Activated CD4-positive, alpha-beta T cell treated with anti-CD3 and anti-CD28 coated beads for 36 hours (primary cell): ENCODE results near the gene METTL16. TPM values are rescaled to one million over a fixed set of nuclear protein-coding genes. Genes with fewer than 3 reads are reported as not detected.
A peak's percentile ranks its signal among the peaks of the same experiment; 100 is the strongest.

Source experiments
- ATAC-seq: fragments of 200-7000 bp; cut with Tn5 transposase; one replicate; pipeline ENCODE4 v1.10.0; 2021; ENCODE audit warnings: mild to moderate bottlenecking, moderate library complexity
- CTCF ChIA-PET: fragments of 350-600 bp; sonication (Branson Sonifier 250); formaldehyde crosslinking; loops from one replicate; lab custom pipeline; 2021; ENCODE audit warnings: antibody characterized with exemption; lab: Charles Lee
- POLR2A ChIA-PET: fragments of 350-600 bp; sonication (Branson Sonifier 250); formaldehyde crosslinking; loops from one replicate; lab custom pipeline; 2021; ENCODE audit warnings: antibody characterized with exemption, inconsistent platforms; lab: Charles Lee
- DNase-seq: peaks from one replicate; pipeline ENCODE4 v3.0.0-alpha.2; 2020
- H3K27ac Mint-ChIP-seq: one replicate; pipeline ENCODE4 v1.8.0; 2021; ENCODE audit warnings: mixed read lengths
- H3K27me3 Mint-ChIP-seq: one replicate; pipeline ENCODE4 v1.8.0; 2021; ENCODE audit warnings: mixed read lengths
- H3K36me3 Mint-ChIP-seq: one replicate; pipeline ENCODE4 v1.8.0; 2021; ENCODE audit warnings: low read depth, mixed read lengths
- H3K4me1 Mint-ChIP-seq: one replicate; pipeline ENCODE4 v1.8.0; 2021; ENCODE audit warnings: mixed read lengths
- H3K4me3 Mint-ChIP-seq: one replicate; pipeline ENCODE4 v1.8.0; 2021; ENCODE audit warnings: mild to moderate bottlenecking, moderate library complexity, mixed read lengths
- H3K9me3 Mint-ChIP-seq: one replicate; pipeline ENCODE4 v1.8.0; 2021; ENCODE audit warnings: low read depth, mixed read lengths
- intact Hi-C, 2 experiments: fragments of 100-400 bp; cut with DNase I in 1 of 2; cut with micrococcal nuclease in 1 of 2; formaldehyde crosslinking; loops; one replicate each; pipeline versions ENCODE4 v1.14.2 to v1.15.1; 2022 to 2024; cut with DNase I, micrococcal nuclease
- total RNA-seq, 2 experiments: library from RNA; stranded (reverse); gene quantifications; one replicate each; pipeline ENCODE4 v1.2.3, GENCODE V29; 2021

Gene METTL16
- total RNA-seq, 2 experiments from 2014 or later: 50.1 to 61.6 TPM

DNA sequence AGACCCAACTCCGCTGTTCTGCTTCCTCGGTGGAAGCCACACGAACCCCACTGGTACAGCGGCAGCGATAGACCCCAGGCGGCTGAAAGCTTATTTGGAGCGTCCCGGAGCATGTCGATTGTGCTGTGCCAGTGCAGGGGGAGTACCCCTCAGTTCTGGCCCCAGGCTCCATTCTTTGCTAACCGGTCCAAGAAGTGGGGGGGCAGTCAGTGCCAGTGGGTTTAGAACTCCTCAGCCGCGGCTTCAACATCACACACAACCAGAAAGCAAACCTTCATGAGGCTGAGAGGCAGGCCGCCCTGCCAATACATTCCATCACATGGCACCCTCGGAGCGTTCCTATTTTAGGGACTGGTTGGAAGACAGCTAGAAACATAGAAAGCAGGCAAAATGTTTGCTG lies 109.1 kb downstream of the METTL16 start:
- H3K4me3 Mint-ChIP-seq: peak overlapping the region; percentile 88

DNA sequence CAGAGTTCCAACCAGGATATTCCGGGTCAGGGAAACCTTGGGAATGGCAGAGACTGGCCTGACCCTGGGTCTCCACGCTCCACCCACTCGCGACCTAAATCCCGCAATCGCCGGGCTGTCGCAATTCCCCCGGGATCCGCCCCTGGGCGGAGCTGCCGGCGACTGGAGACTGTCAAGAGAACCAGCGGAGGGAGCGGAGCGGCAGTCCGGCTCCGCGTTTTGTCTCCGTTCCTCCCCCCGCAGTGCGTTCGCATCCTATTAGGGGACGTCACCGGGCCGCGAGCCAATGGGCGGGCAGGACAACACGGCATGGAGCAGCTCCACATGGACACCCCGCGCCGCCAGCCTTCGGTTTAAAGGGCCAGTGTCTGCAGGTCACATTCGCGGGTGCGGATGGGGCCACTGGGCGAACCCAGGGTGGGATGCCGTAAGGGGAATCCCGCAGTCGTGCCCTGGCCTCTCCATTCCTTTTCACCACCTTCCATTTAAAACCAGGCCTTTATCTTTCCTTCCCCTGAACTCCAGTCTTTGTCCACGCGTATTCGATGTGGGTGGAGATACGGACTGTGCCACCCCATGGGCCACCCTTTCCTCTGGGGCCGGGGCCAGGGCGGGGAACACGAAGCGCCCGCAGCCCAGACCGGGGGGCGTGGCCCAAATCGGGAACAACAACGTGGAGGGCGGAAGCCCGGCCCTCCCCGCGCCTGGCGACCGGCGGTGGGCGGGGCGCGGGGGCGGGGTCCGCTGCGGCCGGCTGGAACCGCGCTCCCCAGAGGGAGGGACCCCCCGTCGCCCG lies 110.1 kb downstream of the METTL16 start:
- ChIA-PET POLR2A (interaction anchor here (0.7 to 3.4 kb wide), 5 partner anchors 10 to 99 kb away, joined by 3 to 36 read pairs (median 5); partner anchors contain the start of gene TSR1), CTCF (interaction anchor here (0.5 to 5.3 kb wide), 8 partner anchors 9 to 384 kb away, joined by 3 to 44 read pairs (median 3); partner anchors contain the start of gene DPH1)
- Mint-ChIP-seq H3K27me3 (no peaks in the 10 kb centered on the region), H3K36me3 (no peaks in the 10 kb centered on the region), H3K27ac (peak overlapping the region; percentile 99), H3K9me3 (no peaks in the 10 kb centered on the region), H3K4me3 (peak overlapping the region; percentile 88), H3K4me1 (peaks cover 43% of the 10 kb centered on the region)
- peak; percentile 59 for ATAC-seq
- peak; percentile 100 for DNase-seq
- intact Hi-C loops: loop anchor here (1.0 to 5.0 kb wide), 14 partner anchors 9 to 1966 kb away; partner anchors contain the start of genes TSR1 (in 2 of the 2), CLUH (in 1 of the 2), CRK (in 1 of the 2) and CYB5D2 (in 1 of the 2)

More for the DNA sequence above, 109.1 kb downstream of the METTL16 start:
- Mint-ChIP-seq H3K27me3 (no peaks in the 10 kb centered on the region), H3K4me1 (peaks cover 44% of the 10 kb centered on the region), H3K36me3 (no peaks in the 10 kb centered on the region), H3K27ac (peak overlapping the region; percentile 42), H3K9me3 (no peaks in the 10 kb centered on the region)
- ATAC-seq (no peak), DNase-seq (no peak)
- POLR2A ChIA-PET: interaction anchor here (1.3 to 3.4 kb wide), 2 partner anchors 10 to 20 kb away, joined by 5 to 36 read pairs; no protein-coding TSS in a partner anchor
- CTCF ChIA-PET: interaction anchor here (0.6 to 5.3 kb wide), 6 partner anchors 10 to 26 kb away, joined by 3 to 44 read pairs (median 6); no protein-coding TSS in a partner anchor
- intact Hi-C loops: loop anchor here (5.0 kb wide), 2 partner anchors 355 to 1965 kb away; partner anchors contain the start of gene UBE2G1 (in 1 of the 2)

DNA sequence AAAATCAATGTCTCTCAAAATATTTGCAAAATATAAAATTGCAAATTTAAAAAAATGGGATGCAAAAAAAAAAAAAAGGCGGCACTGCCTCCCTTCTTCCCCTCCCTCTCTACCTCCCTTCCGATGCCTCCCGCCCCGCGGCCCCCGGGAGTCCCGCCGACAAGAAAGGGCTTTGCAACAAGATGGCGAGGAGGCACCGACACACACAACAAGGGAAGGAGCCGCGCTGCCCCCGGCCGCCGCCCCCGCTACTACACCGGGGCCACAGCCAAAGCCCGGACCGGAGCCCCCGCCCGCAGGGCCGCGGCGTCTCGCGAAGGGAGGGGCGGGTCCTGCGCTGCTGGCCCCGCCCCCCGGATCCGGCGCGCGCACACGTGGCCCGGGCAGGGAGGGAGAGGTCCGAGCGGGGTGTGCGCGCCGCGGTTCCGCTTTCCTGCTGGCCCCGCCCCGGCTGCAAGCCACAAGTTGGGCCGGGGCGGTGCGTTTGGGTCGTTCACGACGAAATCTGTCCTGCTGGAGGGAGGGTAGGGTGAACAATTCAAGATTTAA lies 110.7 kb downstream of the METTL16 start, which contains the start of gene MNT:
Gene MNT (minus strand): TSS at position 184 of the 549 bp plus-strand sequence. CDS start 348 bp downstream, outside the sequence.
- peak; percentile 47 for ATAC-seq
- Mint-ChIP-seq H3K9me3 (no peaks in the 10 kb centered on the region), H3K27me3 (no peaks in the 10 kb centered on the region), H3K4me3 (peak within 1 kb of the TSS; percentile 88), H3K27ac (peak within 1 kb of the TSS; percentile 99), H3K4me1 (peaks cover 46% of the 10 kb centered on the region), H3K36me3 (no peaks in the 10 kb centered on the region)
- POLR2A ChIA-PET: interaction anchor here (0.9 to 3.4 kb wide), 3 partner anchors 9 to 99 kb away, joined by 3 to 36 read pairs (median 5); no protein-coding TSS in a partner anchor
- CTCF ChIA-PET: interaction anchor here (0.5 to 5.3 kb wide), 5 partner anchors 9 to 371 kb away, joined by 3 to 44 read pairs (median 9); partner anchors contain the start of gene DPH1
- DNase-seq: peak; percentile 97
- intact Hi-C loops: loop anchor here (1.0 to 5.0 kb wide), 15 partner anchors 9 to 1966 kb away; partner anchors contain the start of genes TSR1 (in 2 of the 2), CLUH (in 1 of the 2), CRK (in 1 of the 2) and CYB5D2 (in 1 of the 2)

DNA sequence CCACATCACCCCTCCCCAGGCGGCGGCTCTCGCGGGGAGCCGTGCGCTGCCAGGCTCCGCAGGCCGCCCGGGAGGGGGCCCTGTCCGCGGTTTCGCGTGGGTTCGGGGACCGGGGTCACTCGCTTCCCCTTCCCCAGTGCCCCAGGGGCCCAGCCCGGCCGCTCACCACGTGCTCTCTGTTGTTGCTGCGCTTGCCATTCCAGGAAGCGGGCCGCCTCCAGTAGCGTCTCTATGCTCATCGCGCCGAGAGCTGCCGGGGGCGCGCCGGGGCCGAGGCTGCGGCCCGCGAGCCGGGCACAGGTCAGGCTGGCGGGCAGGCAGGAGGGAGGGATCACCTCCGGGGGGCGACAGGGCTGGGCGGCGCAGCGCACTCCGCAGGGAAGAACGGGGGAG lies 111.2 kb downstream of the METTL16 start:
- ChIA-PET POLR2A (interaction anchor here (2.5 to 3.4 kb wide), 2 partner anchors 8 to 18 kb away, joined by 10 to 36 read pairs; no protein-coding TSS in a partner anchor), CTCF (interaction anchor here (0.5 to 5.3 kb wide), 5 partner anchors 8 to 366 kb away, joined by 3 to 44 read pairs (median 7); no protein-coding TSS in a partner anchor)
- intact Hi-C loops: loop anchor here (1.0 to 5.0 kb wide), 6 partner anchors 64 to 1967 kb away; partner anchors contain the start of genes METTL16 (in 1 of the 2), RPA1 (in 1 of the 2), SGSM2 (in 1 of the 2) and TSR1 (in 1 of the 2)
- Mint-ChIP-seq H3K4me1 (peaks cover 44% of the 10 kb centered on the region), H3K27ac (peak overlapping the region; percentile 94), H3K4me3 (peak overlapping the region; percentile 88), H3K36me3 (no peaks in the 10 kb centered on the region), H3K27me3 (no peaks in the 10 kb centered on the region), H3K9me3 (no peaks in the 10 kb centered on the region)
- DNase-seq (peak; percentile 84), ATAC-seq (peak; percentile 5)

DNA sequence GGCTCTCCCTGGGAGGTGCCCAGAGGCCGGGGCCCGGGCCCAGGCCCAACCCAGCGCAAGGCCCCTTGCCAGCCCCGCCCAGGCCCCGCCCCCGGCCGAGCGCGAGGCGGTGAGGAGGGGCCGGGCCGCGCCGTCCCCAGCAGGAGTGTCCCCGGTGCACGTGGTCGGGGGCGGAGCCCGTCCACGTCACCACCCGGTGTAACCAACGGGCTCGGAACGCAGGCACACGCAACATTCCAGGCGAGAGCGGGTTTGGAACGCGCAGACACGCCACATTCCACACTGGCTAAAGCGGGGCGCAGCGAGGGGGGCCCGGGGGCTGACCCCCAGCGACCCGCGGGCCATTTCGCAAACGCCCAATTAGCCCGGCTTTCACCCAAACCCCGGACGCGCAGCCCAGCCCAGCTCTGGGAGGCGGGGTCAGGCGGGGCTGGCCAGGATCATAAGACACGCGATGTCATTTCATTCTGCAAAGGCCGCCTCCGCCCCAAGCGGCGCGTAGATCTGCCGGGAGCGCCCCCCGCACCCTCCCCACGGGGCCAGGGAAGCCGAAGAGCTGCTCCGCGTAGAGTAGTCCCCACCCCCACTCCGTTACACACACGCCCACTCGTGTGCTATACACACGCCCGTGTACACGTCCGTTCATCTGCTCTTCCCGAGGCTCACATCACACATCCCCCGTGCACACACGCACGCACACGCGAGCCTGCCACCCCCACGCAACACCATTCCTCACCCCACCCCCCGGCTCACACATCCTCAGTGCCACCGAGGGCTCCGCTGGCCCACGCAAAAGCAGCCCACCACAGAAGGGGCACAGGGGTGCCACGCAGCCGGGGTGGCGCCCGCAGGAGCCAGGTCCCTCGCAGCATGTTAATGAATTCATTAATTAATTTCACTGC lies 111.9 kb downstream of the METTL16 start:
- ATAC-seq (peak; percentile 58), DNase-seq (peak; percentile 96)
- Mint-ChIP-seq H3K27me3 (no peaks in the 10 kb centered on the region), H3K4me1 (peaks cover 38% of the 10 kb centered on the region), H3K27ac (peak overlapping the region; percentile 97), H3K9me3 (no peaks in the 10 kb centered on the region), H3K4me3 (peak overlapping the region; percentile 88), H3K36me3 (no peaks in the 10 kb centered on the region)
- ChIA-PET POLR2A (interaction anchor here (0.7 to 2.5 kb wide), 3 partner anchors 9 to 63 kb away, joined by 3 to 10 read pairs (median 3); partner anchors contain the start of gene TSR1), CTCF (interaction anchor here (1.4 to 1.7 kb wide), 2 partner anchors 16 to 17 kb away, joined by 3 to 7 read pairs; no protein-coding TSS in a partner anchor)
- intact Hi-C loops: loop anchor here (1.0 to 10.0 kb wide), 7 partner anchors 63 to 1967 kb away; partner anchors contain the start of genes ATP2A3 (in 1 of the 2), METTL16 (in 1 of the 2), RPA1 (in 1 of the 2) and SGSM2 (in 1 of the 2)

DNA sequence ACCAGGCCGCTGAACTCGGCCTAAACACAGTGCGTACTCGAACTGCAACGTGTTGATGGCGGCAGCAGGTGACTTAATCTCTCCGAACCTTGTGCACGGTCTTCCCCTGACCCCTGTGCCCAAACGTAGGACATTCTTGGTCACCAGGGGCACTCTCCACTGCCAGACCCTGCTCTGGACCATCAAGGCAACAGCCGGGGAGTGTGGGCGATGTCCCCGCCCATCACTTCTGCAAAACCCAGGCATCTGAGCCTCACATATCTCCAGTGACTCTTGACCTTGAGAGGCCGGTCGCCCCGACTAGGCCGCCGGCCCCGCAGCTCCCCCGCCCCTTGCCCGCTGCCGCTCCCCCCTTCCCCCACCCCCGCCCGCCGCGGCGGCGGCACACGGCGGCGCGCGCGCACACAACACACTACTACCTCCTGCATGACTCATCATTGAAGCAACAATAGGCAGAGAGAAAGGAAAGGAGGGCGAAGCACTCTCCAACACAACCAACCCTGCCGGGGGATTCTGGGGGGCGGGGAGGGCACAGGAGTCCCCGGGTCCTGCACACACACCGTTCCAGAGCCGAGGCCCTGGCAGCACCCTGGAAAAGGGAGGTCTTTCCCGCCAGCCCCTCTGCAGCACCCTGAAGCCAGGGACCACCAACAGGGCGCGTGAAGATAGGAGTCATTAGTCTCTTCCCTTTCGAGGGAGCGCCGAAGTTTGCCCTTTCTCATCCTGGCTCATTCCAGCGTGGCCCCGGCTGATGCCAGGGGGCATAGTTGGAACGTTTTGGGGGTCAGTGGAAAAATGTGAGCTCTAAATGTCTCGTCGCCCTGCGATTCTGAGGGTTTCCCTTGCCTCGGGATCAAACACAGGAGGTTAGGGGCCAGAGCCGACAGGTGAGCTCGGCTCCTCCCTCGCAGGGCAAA lies 112.8 kb downstream of the METTL16 start:
- no peaks in the 10 kb centered on the region for H3K27me3 Mint-ChIP-seq
- CTCF ChIA-PET: interaction anchor here (0.7 to 1.7 kb wide), 5 partner anchors 16 to 95 kb away, joined by 3 to 7 read pairs (median 3); partner anchors contain the start of genes SMG6 and SRR
- H3K4me3 Mint-ChIP-seq: peak overlapping the region; percentile 88
- peak; percentile 26 for ATAC-seq
- H3K9me3 Mint-ChIP-seq: no peaks in the 10 kb centered on the region
- peak overlapping the region; percentile 97 for H3K27ac Mint-ChIP-seq
- H3K4me1 Mint-ChIP-seq: peaks cover 39% of the 10 kb centered on the region
- H3K36me3 Mint-ChIP-seq: peaks cover 5% of the 10 kb centered on the region
- intact Hi-C loops: loop anchor here in 1 of 2 experiments (10.0 kb wide), 1 partner anchor 1566 kb away; the partner anchor contains the start of gene ATP2A3
- POLR2A ChIA-PET: interaction anchor here (0.7 to 2.5 kb wide), 3 partner anchors 8 to 62 kb away, joined by 3 to 10 read pairs (median 3); partner anchors contain the start of gene TSR1
- peak; percentile 79 for DNase-seq

DNA sequence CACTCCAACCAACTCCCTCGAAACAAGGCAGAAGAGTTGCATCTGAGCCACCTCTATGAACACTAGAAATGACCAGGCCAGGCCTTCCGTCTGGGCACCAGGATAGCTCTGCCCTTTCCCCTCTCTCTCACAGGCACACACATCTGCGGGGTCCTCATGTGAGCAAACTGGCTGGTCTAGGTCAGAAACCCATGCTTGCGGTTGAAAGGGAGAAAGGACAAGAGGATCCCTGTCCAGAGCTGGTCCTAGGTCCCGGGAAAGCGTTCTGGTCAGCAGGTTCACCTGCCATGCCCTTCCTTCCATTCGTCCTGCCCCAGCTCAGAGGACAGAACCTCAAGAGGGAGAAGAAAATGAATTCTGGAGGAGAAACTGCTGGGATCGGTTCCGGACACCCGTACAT lies 113.5 kb downstream of the METTL16 start:
- DNase-seq: no peak
- Mint-ChIP-seq H3K4me1 (peaks cover 39% of the 10 kb centered on the region), H3K27me3 (no peaks in the 10 kb centered on the region), H3K27ac (peak overlapping the region; percentile 71), H3K36me3 (peaks cover 5% of the 10 kb centered on the region), H3K9me3 (no peaks in the 10 kb centered on the region), H3K4me3 (peak overlapping the region; percentile 88)
- no peak for ATAC-seq
- ChIA-PET CTCF (interaction anchor here (0.7 to 1.6 kb wide), 3 partner anchors 18 to 95 kb away, joined by 3 to 6 read pairs (median 3); partner anchors contain the start of genes SMG6 and SRR), POLR2A (interaction anchor here (2.5 kb wide), 1 partner anchor 16 kb away, joined by 10 read pairs; no protein-coding TSS in a partner anchor)
- intact Hi-C loops: loop anchor here in 1 of 2 experiments (10.0 kb wide), 1 partner anchor 1567 kb away; the partner anchor contains the start of gene ATP2A3

DNA sequence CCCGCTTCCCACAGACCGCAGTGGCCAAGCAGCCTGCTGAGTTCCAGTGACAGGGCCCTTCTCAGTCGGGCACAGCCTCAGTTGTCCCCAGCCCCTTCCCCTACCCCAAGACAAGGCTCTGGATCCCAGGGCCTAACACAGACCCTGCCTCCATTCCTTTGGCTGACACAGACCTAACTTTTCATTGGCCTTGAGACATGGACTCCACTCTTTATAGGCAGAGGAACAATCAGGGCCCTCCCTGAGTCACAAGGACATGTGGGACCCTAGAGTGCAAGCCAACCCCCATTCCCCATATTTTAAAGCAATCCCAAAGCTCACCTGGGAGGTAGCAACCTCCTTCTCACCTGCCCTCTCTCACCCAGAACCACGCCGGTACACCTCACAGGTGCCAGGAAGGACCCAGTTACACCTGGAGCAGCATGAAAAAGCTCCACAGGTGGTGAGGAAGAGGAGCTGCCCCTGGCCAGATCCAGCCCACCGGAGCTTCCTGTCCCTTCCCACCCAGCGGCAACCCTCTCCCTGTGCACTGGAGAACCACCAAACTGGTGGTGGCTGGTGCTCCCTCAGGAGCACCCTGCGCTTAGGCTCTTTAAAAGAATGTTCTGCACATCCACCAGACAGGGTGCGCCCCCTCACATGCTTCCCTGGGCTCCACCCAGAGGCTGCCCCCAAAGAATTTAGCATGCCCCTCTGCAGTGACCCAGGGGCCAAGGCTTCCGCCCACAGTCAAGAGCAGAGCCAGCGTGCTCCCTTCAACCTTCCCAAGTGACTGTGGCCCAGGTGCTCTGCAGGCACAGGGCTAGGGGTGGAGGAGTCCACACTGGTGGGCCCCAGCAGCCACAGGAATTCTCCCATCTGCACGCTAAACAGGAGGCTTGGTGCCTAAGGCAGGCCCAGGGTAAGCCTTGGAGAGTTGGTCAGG lies 114.2 kb downstream of the METTL16 start:
- peaks cover 37% of the 10 kb centered on the region for H3K4me1 Mint-ChIP-seq
- peak overlapping the region; percentile 71 for H3K27ac Mint-ChIP-seq
- peak overlapping the region; percentile 88 for H3K4me3 Mint-ChIP-seq
- POLR2A ChIA-PET: interaction anchor here (2.5 kb wide), 1 partner anchor 15 kb away, joined by 10 read pairs; no protein-coding TSS in a partner anchor
- CTCF ChIA-PET: interaction anchor here (0.7 to 1.6 kb wide), 4 partner anchors 15 to 94 kb away, joined by 3 to 6 read pairs (median 3); partner anchors contain the start of genes SMG6 and SRR
- ATAC-seq: no peak
- intact Hi-C loops: loop anchor here in 1 of 2 experiments (10.0 kb wide), 1 partner anchor 1567 kb away; the partner anchor contains the start of gene ATP2A3
- peak; percentile 5 for DNase-seq
- H3K36me3 Mint-ChIP-seq: peaks cover 5% of the 10 kb centered on the region
- H3K9me3 Mint-ChIP-seq: no peaks in the 10 kb centered on the region
- H3K27me3 Mint-ChIP-seq: no peaks in the 10 kb centered on the region
